Fibroblast of skin of back (primary cell): ENCODE data around the gene TRAF3.
A peak's percentile ranks its signal among the peaks of the same experiment; 100 is the strongest.
"Not testable (repeated sequence)": the region's sequence is repeated elsewhere in the genome, so short reads cannot be mapped to it uniquely, and the experiment has no call there.

Source experiments
- DNase-seq: peaks from one replicate; pipeline ENCODE4 v3.0.0-alpha.2; 2013

Gene TRAF3

GRCh38 chr14:102809870-102810269, 32.6 kb downstream of the TRAF3 start:
- DNase-seq, result no peak

DNA sequence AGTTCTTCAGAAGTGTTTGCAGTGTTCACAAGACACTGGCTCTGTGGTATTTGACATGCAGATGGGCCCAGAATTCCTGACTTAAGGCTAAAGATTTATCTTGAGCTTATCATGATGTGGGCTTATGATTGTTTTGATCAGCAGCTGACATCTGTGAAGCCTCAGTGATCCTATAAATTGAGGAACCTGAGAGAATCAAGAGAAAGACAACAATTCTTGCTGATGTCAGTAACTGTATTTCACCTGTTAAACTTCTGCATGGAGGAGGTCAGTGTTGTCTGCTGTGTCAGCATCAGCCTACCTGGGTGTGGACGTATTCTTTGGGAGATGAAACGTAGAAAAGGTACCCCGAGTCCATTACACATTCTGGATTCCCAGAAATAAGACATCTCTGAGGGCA, 33.3 kb downstream of the TRAF3 start:
- no peak for DNase-seq

DNA sequence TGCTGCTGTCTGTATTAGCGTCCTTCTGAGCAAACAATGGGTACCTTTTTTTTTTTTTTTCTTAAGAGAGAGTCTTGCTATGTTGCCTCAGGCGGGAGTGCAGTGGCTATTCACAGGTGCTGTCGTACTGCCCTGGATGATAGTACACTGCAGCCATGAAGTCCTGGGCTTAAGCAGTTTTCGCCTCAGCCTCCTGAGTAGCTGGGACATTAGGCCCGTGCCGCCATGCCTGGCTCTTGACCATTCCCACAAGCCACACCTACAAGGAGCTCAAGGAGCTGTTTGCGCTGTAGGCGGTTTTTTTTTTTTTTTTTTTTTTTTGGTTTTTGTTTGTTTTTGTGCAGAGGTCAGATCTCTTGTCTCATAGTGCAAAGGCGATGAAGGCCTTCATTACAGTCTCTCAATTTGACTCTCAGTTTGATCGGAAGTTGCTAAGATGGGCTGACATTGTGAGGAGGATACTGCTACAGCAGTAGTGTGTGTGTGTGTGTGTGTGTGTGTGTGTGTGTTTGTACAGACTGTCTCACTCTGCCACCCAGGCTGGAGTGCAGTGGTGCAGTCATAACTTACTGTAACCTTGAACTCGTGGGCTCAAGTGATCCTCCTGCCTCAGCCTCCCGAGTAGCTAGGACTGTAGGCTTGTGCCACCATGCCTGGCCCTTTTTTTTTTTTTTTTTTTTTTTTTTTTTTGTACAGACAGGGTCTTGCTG, 34.2 kb downstream of the TRAF3 start:
- DNase-seq, result no peak

DNA sequence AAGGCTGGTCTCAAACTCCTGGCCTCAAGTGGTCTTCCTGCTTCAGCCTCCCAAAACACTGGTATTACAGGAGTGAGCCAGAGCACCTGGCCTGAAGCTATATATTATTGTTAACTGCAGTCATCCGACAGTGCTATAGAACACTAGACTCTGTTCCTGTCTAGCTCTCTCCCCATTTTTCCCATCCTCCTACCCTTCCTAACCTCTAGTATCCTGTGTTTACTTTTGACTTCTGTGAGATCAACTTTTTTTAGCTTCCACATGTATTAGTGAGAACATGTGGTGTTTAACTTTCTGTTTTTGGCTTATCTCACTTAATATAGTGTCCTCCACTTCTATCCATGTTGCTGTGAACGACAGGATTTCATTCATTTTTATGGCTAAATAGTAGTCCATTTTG, 34.7 kb downstream of the TRAF3 start:
- no peak for DNase-seq

GRCh38 chr14:102813691-102814090, 36.4 kb downstream of the TRAF3 start:
- no peak for DNase-seq

GRCh38 chr14:102817318-102817717, 40.1 kb downstream of the TRAF3 start:
- no peak for DNase-seq

GRCh38 chr14:102817942-102818940, 41.0 kb downstream of the TRAF3 start:
- DNase-seq, result no peak

DNA sequence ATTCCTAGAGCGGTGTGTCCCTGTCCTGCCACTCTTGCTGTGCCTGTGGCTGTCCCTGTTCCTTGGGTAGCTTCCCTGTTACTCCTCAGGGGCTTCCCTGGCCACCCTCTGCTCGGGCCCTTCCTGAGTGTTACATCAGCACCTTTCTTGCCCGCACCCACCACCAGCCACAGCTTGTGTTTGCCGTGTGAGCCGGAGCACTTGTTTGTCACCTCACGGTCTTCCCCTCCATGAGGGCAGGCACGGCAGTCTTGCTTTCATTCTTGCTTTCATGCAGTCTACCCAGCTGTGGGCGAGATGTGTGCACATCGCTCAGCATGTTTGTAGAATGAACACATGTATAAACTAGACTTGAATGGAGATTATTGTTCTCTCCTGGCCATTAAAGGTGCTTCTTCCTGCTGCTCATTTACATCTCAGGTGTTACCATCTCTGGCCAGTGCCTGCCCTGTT, 42.0 kb downstream of the TRAF3 start:
- DNase-seq, result no peak

DNA sequence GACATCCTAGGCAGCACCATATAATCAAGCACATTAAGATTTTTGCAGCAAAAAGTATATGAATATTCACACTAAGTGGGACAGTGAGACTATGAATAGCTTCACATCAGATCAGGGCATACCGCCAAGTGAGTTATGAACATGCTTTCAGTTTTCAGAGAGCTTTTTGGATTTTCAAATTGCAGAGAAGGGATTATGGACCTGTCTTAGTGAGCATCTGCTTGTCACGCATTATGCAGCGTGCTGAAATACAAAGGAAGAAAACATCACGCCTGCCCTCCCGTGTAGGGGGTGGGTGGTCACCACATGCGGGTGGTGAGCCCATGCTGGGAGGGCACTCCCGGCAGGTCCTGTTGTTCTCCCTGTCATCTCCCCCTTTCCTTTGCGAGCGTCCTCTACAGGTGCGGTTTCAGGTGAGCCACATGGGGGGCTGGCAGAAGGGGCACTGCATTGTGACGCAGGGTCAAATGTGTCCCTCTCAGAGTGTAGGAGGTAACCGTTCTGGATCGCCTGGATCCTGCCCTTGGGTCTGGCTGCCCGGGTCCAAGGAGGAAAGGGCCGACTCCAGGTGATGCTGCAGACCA, 42.6 kb downstream of the TRAF3 start:
- peak; percentile 38 for DNase-seq

DNA sequence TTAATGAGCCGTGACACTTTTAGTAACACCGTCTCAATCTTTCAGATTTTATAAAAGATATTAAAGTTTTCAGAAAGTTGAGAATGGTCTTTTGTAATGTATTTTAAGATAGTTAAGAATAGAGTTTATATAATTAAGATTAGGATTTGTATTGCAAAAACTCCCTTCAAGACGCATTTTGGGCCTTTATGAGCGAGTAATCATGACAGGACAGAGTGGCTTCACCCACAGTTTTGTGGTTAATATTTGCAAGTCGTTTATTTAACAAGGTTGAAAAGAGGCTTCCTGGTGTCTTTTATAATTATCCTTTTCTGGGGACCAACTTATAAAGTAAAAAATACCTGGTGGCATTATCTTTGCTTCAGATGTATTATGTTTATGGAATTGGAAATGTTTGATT, 44.0 kb downstream of the TRAF3 start:
- no peak for DNase-seq

DNA sequence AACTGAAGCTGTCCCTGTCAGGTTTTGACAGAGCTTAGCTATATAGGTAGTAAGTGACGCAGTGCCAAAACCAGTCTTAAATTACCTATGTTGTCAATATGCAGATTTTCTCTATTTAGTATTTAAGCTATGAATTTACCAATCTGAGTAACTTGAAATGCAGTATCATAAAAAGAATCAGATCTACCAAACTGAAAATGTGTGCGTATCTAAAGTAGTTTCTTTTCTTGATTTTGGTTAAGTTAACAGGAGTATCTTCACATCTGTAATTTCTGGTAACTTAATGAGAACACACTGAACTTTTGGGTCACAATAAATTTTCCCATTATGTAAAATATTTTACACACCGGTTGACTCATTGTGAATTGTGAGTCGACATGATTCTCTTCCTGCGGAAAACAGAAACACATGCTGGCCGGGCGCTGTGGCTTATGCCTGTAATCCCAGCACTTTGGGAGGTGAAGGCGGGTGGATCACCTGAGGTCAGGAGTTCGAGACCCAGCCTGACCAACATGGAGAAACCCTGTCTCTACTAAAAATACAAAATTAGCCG, 45.1 kb downstream of the TRAF3 start:
- DNase-seq, result no peak

GRCh38 chr14:102822887-102823286, 45.6 kb downstream of the TRAF3 start:
- not testable (repeated sequence) for DNase-seq

- DNase-seq, result no peak
Observed at GRCh38 chr14:102823546-102823945, 46.3 kb downstream of the TRAF3 start.

- peak; percentile 56 for DNase-seq
Observed at GRCh38 chr14:102824832-102825231, 47.6 kb downstream of the TRAF3 start.

DNA sequence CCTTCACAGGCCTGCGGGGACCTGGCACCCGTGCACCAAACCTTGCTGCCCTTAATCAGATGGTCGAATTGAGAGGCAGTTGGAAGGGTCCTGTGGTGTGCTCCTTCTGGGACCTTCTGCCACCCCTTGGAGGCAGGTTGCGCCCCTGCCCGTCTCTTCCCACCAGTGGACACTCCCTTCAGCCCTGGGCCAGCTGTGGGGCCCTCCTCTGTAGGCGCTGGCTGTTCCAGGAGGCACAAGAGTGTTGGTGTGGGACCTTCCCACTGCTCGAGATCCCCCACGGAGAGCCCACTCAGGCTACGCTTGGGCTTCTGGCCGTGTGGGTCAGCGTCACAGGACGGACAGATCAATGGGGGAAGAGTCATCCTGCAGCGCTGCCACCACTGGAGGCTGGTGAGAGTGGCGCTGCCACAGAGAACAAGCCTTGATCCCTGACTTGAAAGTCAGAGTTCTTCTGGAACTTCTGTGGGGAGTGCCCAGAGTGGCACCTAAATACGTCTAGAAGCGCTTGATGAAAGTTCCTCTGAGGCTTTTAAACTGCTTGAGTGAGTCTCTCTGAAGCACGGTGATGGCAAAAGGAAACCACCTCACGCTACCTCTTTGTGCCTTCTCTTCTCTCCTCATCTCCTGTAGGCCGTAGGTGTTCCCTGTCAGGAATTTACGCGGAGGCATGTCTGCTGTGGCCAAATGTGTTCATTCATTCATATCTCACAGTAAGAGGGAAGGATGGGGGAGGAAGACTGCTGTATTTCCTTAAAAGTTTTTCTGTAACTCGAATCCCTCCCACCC, 48.3 kb downstream of the TRAF3 start:
- DNase-seq, result no peak

- no peak for DNase-seq
Observed at GRCh38 chr14:102826161-102826560, 48.9 kb downstream of the TRAF3 start.

DNA sequence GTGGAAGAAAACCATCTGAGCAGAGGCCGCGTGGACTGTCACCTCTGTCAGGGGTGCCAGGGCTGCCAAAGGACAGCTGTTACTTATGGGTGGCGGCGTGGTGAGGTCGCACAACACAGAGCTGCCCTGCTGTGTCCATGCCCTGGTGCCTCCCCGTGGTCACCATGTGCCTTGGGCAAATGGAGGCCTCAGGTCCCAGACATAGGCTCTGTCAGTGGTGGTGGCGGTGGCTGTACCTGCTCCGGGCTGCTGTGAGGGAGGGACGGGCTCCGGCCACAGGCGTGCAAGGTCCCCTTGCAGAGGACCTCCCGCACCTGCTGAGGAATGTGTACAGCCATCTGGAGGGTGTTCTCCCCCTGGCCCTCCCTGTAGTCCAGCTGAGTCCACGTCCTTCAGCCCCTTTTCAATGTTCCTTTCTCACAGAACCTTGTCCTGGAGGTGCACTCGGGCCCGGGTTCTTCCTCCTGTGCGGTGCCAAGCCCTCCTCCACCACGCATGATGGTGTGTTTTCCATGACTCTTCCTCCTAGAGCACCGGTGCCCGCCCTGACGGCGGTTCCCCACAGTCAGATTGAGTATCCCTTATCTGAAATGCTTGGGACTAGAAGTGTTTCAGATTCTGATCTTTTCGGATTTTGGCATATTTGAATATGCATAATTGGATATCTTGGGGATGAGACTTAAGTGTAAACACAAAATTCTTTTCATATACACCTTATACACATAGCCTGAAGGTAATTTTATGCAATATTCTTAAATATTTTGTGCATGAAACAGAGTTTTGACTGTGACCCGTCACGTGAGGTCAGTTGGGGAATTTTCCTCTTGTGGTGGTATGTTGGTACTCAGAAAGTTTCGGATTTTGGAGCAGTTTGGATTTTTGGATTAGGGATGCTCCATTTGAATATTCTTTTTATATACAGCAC, 49.8 kb downstream of the TRAF3 start:
- no peak for DNase-seq

- DNase-seq, result no peak
Observed at GRCh38 chr14:102827716-102828115, 50.5 kb downstream of the TRAF3 start.

- no peak for DNase-seq
Observed at GRCh38 chr14:102828151-102828550, 50.9 kb downstream of the TRAF3 start.

- DNase-seq, result no peak
Observed at GRCh38 chr14:102829016-102829548, 51.8 kb downstream of the TRAF3 start.
